ENCODE measurements around the gene GNA15. TPM values are rescaled to one million over a fixed set of nuclear protein-coding genes. Genes with fewer than 3 reads are reported as not detected.

GNA15 gene
- total and polyA plus RNA-seq, 2 of the 8 experiments (the other 6 are each of a cell fraction or from before 2014, with no cell fraction given) = 0.26 to 0.45 TPM

DNA sequence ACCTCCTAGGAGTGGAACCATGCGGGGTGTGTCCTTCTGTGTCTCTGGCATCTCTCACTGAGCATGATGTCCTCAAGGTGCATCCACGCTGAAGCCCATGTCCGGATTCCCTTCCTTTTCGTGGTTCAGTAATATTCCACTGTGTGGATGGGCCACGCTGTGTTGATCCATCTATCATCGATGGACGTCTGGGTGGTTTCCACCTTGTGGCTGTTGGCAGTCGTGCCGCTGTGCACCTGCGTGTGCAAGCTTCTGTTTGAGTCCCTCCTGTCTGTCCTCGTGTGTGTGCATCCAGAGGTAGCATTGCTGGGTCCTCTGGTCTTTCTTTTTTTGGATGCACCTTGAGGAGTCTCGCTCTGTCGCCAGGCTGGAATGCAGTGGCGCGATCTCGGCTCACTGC, 11.2 kb upstream of the GNA15 start:
- Histone ChIP-seq H4K5ac (ENCODE audit: insufficient read length, low read depth, low read length) (no peak overlapping the region), H2AFZ (ENCODE audit: low read length) (no peak overlapping the region), H3K4ac (replicated peaks; ENCODE audit: insufficient read length, low read depth, low read length) (no peak overlapping the region), H3K4me1 (replicated peaks in 1 of 4; ENCODE audit: control insufficient read depth in 3 of 4, insufficient read depth in 4 of 4, low read length in 3 of 4) (no peaks in the 10 kb centered on the region), H2BK20ac (ENCODE audit: low read length) (no peak overlapping the region), H2BK15ac (ENCODE audit: low read length) (no peak overlapping the region), H3K4me2 (ENCODE audit: insufficient read depth in 1 of 2, low read depth in 2 of 2, low read length in 2 of 2) (no peak overlapping the region), H3K23me2 (ENCODE audit: low read depth, low read length) (no peaks in the 10 kb centered on the region), H4K91ac (replicated peaks; ENCODE audit: insufficient read length, low read length) (no peak overlapping the region), H3K56ac (replicated peaks; ENCODE audit: insufficient read length, low read depth, low read length) (no peak overlapping the region), H3K9ac (replicated peaks in 1 of 4; ENCODE audit: extremely low read depth in 1 of 4, low read depth in 3 of 4, low read length in 3 of 4) (no peak overlapping the region), H3K36me3 (ENCODE audit: control insufficient read depth in 2 of 4, insufficient read depth in 4 of 4, low read length in 3 of 4) (no peaks in the 10 kb centered on the region; a peak in 1 of 8 replicates), H4K20me1 (replicated peaks in 1 of 2; ENCODE audit: control insufficient read depth in 1 of 2, insufficient read depth in 2 of 2, low read length in 2 of 2) (no peaks in the 10 kb centered on the region), H2BK120ac (replicated peaks; ENCODE audit: low read depth, low read length) (no peak overlapping the region), H3K4me3 (ENCODE audit: extremely low read depth in 1 of 4, insufficient read depth in 2 of 4, low read depth in 3 of 4, low read length in 4 of 4) (no peak overlapping the region), H2BK12ac (ENCODE audit: low read depth, low read length) (no peak overlapping the region), H3K9me3 (ENCODE audit: insufficient read depth in 2 of 2, low read depth in 1 of 2, low read length in 1 of 2) (no peaks in the 10 kb centered on the region), H3K18ac (ENCODE audit: extremely low read depth, low read length) (no peak overlapping the region), H3K79me1 (ENCODE audit: low read depth, low read length) (no peaks in the 10 kb centered on the region), H4K8ac (ENCODE audit: extremely low read depth, insufficient read depth, low read length) (no peak overlapping the region), H3K14ac (ENCODE audit: insufficient read length) (no peak overlapping the region), H3K27me3 (replicated peaks in 1 of 4; ENCODE audit: control insufficient read depth in 3 of 4, extremely low read depth in 1 of 4, insufficient read depth in 3 of 4, low read length in 3 of 4) (no peaks in the 10 kb centered on the region), H3K79me2 (ENCODE audit: control insufficient read depth in 1 of 2, insufficient read depth in 2 of 2, low read length in 2 of 2) (no peaks in the 10 kb centered on the region), H3K23ac (ENCODE audit: insufficient read length) (no peak overlapping the region), H3K27ac (ENCODE audit: low read depth, low read length) (no peak overlapping the region), H2BK5ac (ENCODE audit: low read depth, low read length) (no peak overlapping the region), H2AK5ac (ENCODE audit: low read depth, low read length) (no peak overlapping the region)
- CTCF ChIA-PET (ENCODE audit: partially characterized antibody) = interaction anchor here (0.6 to 10.8 kb wide), 15 partner anchors 8 to 635 kb away, joined by 3 to 166 read pairs (median 11); partner anchors contain the start of gene GNA15
- FAIRE-seq (no peak), DNase-seq (ENCODE audit: low read depth in 1 of 2, low spot score in 2 of 2) (no peak)
- POLR2A ChIA-PET (ENCODE audit: partially characterized antibody) = interaction anchor here (1.3 kb wide), 1 partner anchor 67 kb away, joined by 3 read pairs; no protein-coding TSS in a partner anchor
- TF ChIP-seq JUND (IDR thresholded peaks at IDR 0.05; ENCODE audit: low read length) = no peak
- 79% methylated on average over 15 of the region's 16 CpGs; no CpG with 5 or more reads in 1 of the 2 experiments for WGBS, 2 experiments (ENCODE audit: extremely low coverage in 1 of 2, insufficient coverage in 1 of 2, insufficient read length in 1 of 2, insufficient replicate concordance in 2 of 2, low coverage in 1 of 2, low lambda C conversion rate in 2 of 2, missing lambda C conversion rate in 1 of 2)
